Stimulated activated naive B cell treated with anti-CD40 and anti-IgM and Interleukin-4, amounts not matched to agents 10 μg/mL and 1 μg/mL and 100 μg/mL, for 72 hours (primary cell): Measurements from ENCODE around the gene CABLES2.

ENCODE experiments used
- ATAC-seq, 2 donors: fragments of 150-1000 bp; cut with Tn5 transposase; replicated peaks; 2 replicates each; pipeline ENCODE4 v1.10.0; 2021; ENCODE audit warnings: moderate library complexity in 1 of 2
- DNase-seq: peaks from one replicate; pipeline ENCODE4 v3.0.0; 2021
- H3K27ac Mint-ChIP-seq: one replicate; pipeline ENCODE4 v1.8.0; 2022; ENCODE audit warnings: mild to moderate bottlenecking, mixed read lengths
- H3K27me3 Mint-ChIP-seq, 2 donors: one replicate each; pipeline ENCODE4 v1.8.0; 2022; ENCODE audit warnings: mixed read lengths in 2 of 2
- H3K36me3 Mint-ChIP-seq, 2 donors: one replicate each; pipeline ENCODE4 v1.8.0; 2022; ENCODE audit warnings: mixed read lengths in 2 of 2, mild to moderate bottlenecking in 1 of 2
- H3K4me1 Mint-ChIP-seq, 2 donors: one replicate each; pipeline ENCODE4 v1.8.0; 2022; ENCODE audit warnings: mixed read lengths in 2 of 2, mild to moderate bottlenecking in 1 of 2
- H3K4me3 Mint-ChIP-seq, 2 donors: one replicate each; pipeline ENCODE4 v1.8.0; 2022; ENCODE audit warnings: mild to moderate bottlenecking in 2 of 2, mixed read lengths in 2 of 2, moderate library complexity in 1 of 2
- H3K9me3 Mint-ChIP-seq, 2 donors: one replicate each; pipeline ENCODE4 v1.8.0; 2022; ENCODE audit warnings: mixed read lengths in 2 of 2, mild to moderate bottlenecking in 1 of 2

Gene CABLES2

GRCh38 chr20:62446481-62446880 lies 39.4 kb upstream of the CABLES2 start:
- no peaks in the 10 kb centered on the region for H3K36me3 Mint-ChIP-seq
- peaks cover 30 to 36% of the 10 kb centered on the region in 2 donors for H3K27me3 Mint-ChIP-seq
- H3K4me1 Mint-ChIP-seq = peaks cover 0 to 2% of the 10 kb centered on the region in 2 donors
- H3K27ac Mint-ChIP-seq = no peak overlapping the region
- DNase-seq = no peak
- ATAC-seq = no peak
- H3K4me3 Mint-ChIP-seq = no peak overlapping the region
- no peaks in the 10 kb centered on the region for H3K9me3 Mint-ChIP-seq

GRCh38 chr20:62445553-62446340 lies 38.7 kb upstream of the CABLES2 start:
- no peak overlapping the region for H3K27ac Mint-ChIP-seq
- DNase-seq (no peak), ATAC-seq (no peak)
- peaks cover 0 to 2% of the 10 kb centered on the region in 2 donors for H3K4me1 Mint-ChIP-seq
- H3K9me3 Mint-ChIP-seq = no peaks in the 10 kb centered on the region
- H3K4me3 Mint-ChIP-seq = no peak overlapping the region
- no peaks in the 10 kb centered on the region for H3K36me3 Mint-ChIP-seq
- H3K27me3 Mint-ChIP-seq = peaks cover 32 to 41% of the 10 kb centered on the region in 2 donors

- Mint-ChIP-seq H3K27me3 (peaks cover 27 to 30% of the 10 kb centered on the region in 2 donors), H3K4me3 (no peak overlapping the region), H3K9me3 (no peaks in the 10 kb centered on the region), H3K4me1 (peaks cover 6 to 8% of the 10 kb centered on the region in 2 donors), H3K27ac (no peak overlapping the region), H3K36me3 (no peaks in the 10 kb centered on the region)
- ATAC-seq = no peak
- DNase-seq = no peak
Measured at GRCh38 chr20:62444286-62444685, 37.2 kb upstream of the CABLES2 start.

DNA sequence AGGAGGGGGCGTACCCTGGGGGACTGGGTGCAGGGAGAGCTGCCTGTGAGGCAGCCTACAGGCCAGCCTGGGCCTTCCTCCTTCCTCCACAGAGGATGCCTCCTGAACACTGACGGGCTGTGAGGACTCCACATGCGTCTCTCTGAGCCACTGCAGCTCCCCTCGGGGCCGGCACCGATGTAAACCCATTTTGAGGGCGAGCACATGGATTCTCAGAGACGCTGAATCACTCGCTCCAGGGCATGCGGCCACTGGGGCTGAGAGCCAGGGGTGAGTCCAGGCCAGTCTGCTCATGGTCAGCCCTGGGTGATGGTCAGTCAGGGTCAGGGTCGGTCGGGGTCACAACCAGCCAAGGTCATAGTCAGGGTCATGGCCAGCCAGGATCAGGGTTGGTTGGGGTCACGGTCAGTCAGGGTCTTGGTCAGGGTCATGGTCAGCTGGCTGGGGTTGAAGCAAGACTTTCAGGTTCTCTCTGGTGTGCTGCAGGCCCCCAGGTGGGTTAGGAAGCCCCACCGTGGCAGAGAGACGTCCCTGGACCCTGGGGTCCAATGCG lies 35.0 kb upstream of the CABLES2 start:
- peaks cover 24 to 31% of the 10 kb centered on the region in 2 donors for H3K27me3 Mint-ChIP-seq
- H3K4me1 Mint-ChIP-seq = peaks cover 13 to 15% of the 10 kb centered on the region in 2 donors
- H3K36me3 Mint-ChIP-seq = no peaks in the 10 kb centered on the region
- no peak overlapping the region for H3K4me3 Mint-ChIP-seq
- no peaks in the 10 kb centered on the region for H3K9me3 Mint-ChIP-seq
- no peak for DNase-seq
- ATAC-seq = no peak
- no peak overlapping the region for H3K27ac Mint-ChIP-seq

DNA sequence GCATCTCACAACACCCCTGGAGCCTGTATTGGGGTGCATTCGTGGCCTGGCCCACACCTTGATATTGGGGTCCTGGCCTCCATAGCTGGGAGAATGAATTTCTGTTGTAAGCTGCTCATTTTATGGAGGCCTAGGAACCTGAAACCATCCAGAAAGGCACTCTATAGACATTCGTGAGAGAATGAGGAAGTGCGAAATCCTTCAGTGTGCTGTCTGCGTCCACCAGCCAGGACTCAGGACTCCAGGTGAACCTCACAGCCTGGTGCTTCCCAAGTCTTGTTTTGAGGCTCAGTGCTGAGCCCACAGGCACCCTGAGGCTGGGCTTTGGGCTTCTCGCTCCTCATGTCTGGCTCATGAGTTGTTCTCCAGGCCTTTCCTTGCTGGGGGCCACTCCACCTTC lies 32.1 kb upstream of the CABLES2 start:
- peaks cover 13 to 15% of the 10 kb centered on the region in 2 donors for H3K4me1 Mint-ChIP-seq
- DNase-seq (peak; percentile 46), ATAC-seq (peak; percentile 93 to 97)
- peak overlapping the region; percentile 42 for H3K27ac Mint-ChIP-seq
- H3K27me3 Mint-ChIP-seq = peaks cover 42 to 52% of the 10 kb centered on the region in 2 donors
- no peak overlapping the region for H3K4me3 Mint-ChIP-seq
- no peaks in the 10 kb centered on the region for H3K36me3 Mint-ChIP-seq
- no peaks in the 10 kb centered on the region for H3K9me3 Mint-ChIP-seq

GRCh38 chr20:62437927-62438326 lies 30.8 kb upstream of the CABLES2 start:
- Mint-ChIP-seq H3K9me3 (no peaks in the 10 kb centered on the region), H3K27me3 (peaks cover 47 to 65% of the 10 kb centered on the region in 2 donors), H3K4me1 (peaks cover 13 to 15% of the 10 kb centered on the region in 2 donors), H3K4me3 (no peak overlapping the region), H3K27ac (peak overlapping the region; percentile 67), H3K36me3 (no peaks in the 10 kb centered on the region)
- no peak for DNase-seq
- ATAC-seq = no peak

GRCh38 chr20:62437496-62437895 lies 30.4 kb upstream of the CABLES2 start:
- Mint-ChIP-seq H3K9me3 (no peaks in the 10 kb centered on the region), H3K36me3 (no peaks in the 10 kb centered on the region), H3K4me3 (no peak overlapping the region), H3K4me1 (peaks cover 13 to 15% of the 10 kb centered on the region in 2 donors), H3K27me3 (peaks cover 48 to 69% of the 10 kb centered on the region in 2 donors), H3K27ac (no peak overlapping the region)
- ATAC-seq = no peak
- no peak for DNase-seq

GRCh38 chr20:62436692-62437091 lies 29.6 kb upstream of the CABLES2 start:
- no peaks in the 10 kb centered on the region for H3K9me3 Mint-ChIP-seq
- H3K4me1 Mint-ChIP-seq = peaks cover 13 to 15% of the 10 kb centered on the region in 2 donors
- H3K4me3 Mint-ChIP-seq = no peak overlapping the region
- DNase-seq = no peak
- H3K27ac Mint-ChIP-seq = no peak overlapping the region
- ATAC-seq = no peak
- H3K27me3 Mint-ChIP-seq = peaks cover 48 to 72% of the 10 kb centered on the region in 2 donors
- H3K36me3 Mint-ChIP-seq = no peaks in the 10 kb centered on the region

DNA sequence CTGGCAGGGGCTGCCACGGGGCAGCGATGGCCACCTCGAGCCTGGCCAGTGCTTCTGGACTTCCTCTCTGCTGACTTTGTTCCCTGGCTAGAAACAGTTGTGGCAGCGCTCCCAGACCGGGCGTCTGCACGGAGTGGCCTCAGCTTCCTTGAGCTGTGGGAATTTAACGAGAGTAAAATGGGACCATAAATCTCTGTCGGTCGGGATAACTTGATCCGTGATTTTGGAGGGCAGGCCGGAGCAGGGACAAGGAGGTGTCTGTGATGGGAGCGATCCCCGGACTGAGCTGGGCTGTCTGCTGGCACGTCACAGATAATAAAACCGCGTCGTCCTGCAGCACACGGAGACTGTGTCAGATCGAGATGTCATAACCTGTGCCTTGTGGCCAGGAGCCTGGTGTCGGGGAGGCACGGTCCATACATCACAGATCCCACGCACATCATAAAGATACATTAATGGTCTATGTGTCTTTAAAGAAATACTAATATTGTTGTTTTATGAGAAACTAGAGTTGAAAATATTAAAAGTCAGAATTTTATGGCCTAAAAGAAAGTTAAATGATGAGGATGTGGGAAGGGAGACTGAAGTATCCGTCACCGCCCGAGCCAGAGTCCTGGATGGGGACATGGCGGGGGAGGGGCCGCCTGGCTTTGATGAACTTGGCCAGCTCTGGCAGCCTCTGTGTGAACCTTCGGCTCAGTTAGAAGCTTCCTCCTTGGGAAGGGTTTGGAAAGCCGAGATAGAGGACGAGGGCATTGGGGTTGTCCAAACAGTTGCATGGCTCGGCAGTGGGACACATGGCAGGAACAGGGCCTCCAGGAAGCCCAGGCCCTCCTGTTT lies 26.8 kb upstream of the CABLES2 start:
- H3K36me3 Mint-ChIP-seq = no peaks in the 10 kb centered on the region
- H3K4me3 Mint-ChIP-seq = no peak overlapping the region
- no peaks in the 10 kb centered on the region for H3K9me3 Mint-ChIP-seq
- no peak overlapping the region for H3K27ac Mint-ChIP-seq
- ATAC-seq = no peak
- H3K4me1 Mint-ChIP-seq = peaks cover 3 to 6% of the 10 kb centered on the region in 2 donors
- H3K27me3 Mint-ChIP-seq = peaks cover 49 to 81% of the 10 kb centered on the region in 2 donors
- no peak for DNase-seq

GRCh38 chr20:62430866-62431447 lies 23.9 kb upstream of the CABLES2 start:
- no peaks in the 10 kb centered on the region for H3K36me3 Mint-ChIP-seq

DNA sequence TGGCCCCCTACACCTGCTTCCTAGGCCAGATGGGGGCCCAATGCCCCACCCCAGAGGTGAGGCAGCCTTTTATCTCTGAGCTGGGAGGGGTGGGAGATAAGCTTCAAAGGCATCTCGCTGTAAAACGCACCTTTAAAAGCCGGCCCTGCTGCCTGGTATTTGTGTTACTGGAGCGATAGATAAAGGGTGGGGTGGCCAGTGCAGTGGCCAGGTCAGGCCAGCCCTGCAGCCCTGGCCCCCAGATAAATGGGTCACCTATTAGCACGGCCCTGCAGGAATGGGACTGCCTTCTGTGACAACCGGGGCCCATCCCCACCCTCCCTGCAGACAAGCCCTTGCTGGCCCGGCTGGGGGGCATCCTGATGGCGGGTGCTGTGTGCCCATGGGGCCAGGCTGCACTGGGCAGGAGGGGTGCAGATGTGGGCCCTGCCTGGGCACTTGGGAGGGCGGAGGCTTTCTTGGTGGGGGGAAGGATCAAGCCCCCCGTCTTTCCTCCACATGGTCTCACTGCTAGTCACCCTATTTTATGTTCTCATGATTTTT lies 23.3 kb upstream of the CABLES2 start:
- no peak overlapping the region for H3K27ac Mint-ChIP-seq
- H3K4me3 Mint-ChIP-seq = no peak overlapping the region
- H3K9me3 Mint-ChIP-seq = peaks cover 0 to 3% of the 10 kb centered on the region in 2 donors
- no peaks in the 10 kb centered on the region for H3K36me3 Mint-ChIP-seq
- H3K27me3 Mint-ChIP-seq = peaks cover 41 to 61% of the 10 kb centered on the region in 2 donors
- DNase-seq (no peak), ATAC-seq (no peak)
- no peaks in the 10 kb centered on the region for H3K4me1 Mint-ChIP-seq

More at GRCh38 chr20:62430866-62431447, 23.9 kb upstream of the CABLES2 start:
- H3K27ac Mint-ChIP-seq = no peak overlapping the region
- H3K27me3 Mint-ChIP-seq = peaks cover 44 to 67% of the 10 kb centered on the region in 2 donors
- no peaks in the 10 kb centered on the region for H3K9me3 Mint-ChIP-seq
- DNase-seq = no peak
- H3K4me1 Mint-ChIP-seq = no peaks in the 10 kb centered on the region
- no peak overlapping the region for H3K4me3 Mint-ChIP-seq
- no peak for ATAC-seq

DNA sequence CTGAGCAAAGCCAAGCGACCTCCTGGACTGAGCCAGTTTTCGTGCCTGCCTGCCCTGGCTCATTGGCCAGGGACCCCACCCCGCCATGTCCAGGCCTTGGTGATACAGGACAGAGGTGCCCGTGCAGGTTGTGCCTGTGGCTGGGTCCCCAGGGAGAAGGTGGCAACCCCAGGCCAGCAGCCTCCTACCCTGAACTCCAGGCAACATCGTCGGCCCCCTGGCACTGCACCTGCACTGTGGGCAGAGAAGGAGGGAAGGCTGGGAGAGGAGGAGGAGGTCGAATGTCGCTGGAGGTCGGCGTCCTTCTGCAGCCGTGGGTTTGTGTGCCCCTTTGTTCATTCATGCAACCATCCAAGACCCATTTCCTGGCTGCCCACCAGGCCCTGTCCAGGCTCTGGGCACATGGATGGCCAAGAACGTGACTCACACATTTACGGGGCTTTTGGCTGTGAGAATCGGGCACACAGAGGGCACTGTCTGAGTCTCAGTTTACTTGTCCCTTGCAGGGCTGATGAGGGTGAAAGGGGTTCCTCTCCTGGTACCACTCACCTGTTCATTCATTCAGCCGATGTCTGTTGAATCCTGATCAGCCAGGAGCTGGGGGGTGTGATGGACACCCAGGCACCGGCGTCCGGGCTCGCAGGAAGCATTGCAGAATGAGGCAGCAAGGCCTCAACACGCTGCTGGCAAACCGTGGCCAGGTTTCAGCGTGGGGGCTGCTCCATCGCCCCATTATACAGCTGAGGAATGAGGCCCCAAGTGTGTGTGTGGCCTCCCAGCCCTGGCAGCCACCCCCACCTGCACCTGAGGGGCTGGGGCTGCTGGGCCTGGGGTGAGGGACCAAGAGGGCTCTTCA lies 22.6 kb upstream of the CABLES2 start:
- ATAC-seq (no peak), DNase-seq (no peak)
- H3K27ac Mint-ChIP-seq = no peak overlapping the region
- H3K9me3 Mint-ChIP-seq = peaks cover 0 to 3% of the 10 kb centered on the region in 2 donors
- no peaks in the 10 kb centered on the region for H3K36me3 Mint-ChIP-seq
- peaks cover 34 to 59% of the 10 kb centered on the region in 2 donors for H3K27me3 Mint-ChIP-seq
- no peak overlapping the region for H3K4me3 Mint-ChIP-seq
- no peaks in the 10 kb centered on the region for H3K4me1 Mint-ChIP-seq
